Measurements from ENCODE around the gene EXOC6B.

EXOC6B gene

DNA sequence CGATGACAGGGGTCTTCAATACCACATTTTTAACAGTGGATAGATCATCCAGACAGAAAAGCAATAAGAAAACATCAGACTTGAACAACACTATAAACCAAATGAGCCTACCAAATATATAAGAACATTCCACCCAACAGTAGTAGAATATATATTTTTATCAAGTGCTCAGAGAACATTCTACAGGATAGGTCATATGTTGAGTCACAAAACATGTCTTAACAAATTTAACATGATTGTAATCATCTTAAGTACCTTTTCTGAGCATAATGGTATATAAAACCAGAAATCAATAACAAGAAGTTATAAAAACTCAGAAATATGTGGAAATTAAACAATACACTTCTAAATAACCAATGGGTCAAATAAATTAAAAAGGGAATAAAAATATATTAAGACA lies 484.2 kb downstream of the EXOC6B start:
- no peak for DNase-seq

DNA sequence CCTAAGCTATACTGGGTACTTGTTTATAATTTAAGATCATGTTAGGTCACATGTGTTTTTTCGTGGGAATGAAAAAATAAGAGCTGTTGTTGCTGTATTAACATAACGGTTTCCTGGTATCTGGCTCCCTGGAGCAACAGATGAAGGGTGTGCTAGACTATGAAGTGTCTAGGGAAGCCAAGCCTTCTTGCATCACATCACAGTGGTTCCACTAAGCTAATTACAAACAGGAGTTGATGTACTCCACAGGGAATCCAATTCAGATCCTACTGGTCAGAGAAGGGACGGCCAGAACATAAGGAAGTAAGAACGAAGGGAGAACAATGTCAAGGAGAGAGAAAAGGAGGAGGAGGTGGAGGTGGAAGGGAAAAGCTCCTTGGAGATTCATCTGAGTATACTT lies 485.2 kb downstream of the EXOC6B start:
- DNase-seq = no peak

DNA sequence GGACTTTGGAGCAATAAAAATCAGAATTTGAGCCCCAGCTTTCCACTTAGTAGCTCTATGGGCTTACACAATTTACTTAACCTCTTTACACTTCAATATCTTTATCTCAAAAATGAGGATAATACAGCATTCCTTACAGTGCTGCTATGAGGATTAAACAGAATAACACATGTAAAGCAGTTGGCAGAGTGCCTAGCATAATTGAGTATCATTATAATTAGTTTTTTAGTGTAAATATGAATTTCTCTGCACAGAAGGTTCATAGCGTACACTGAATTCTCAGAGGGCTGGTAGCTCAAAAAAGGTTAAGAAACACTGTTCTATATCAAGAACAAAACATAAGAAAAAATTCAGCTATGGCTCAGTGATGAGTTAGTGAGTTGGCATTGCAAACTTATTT lies 487.8 kb downstream of the EXOC6B start:
- no peak for DNase-seq

DNA sequence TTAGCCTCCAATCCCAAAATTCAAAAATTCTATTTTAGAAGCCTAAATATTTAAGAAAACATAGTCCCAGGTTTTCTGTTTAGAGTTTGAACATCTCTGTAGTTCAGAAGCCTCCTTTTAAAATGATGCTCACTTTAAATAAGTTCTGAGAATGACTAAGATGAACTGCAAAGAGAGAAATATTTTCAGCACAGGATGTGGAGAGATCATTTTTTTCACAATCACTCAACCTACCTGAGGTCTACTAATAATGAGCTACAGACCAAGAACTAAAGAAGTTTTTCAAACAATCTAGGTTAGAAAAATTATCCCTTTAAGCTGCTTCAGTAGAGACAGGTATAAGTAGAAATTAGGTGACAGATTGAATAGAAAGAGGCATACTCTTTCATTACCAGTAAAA lies 493.1 kb downstream of the EXOC6B start:
- DNase-seq = no peak

DNA sequence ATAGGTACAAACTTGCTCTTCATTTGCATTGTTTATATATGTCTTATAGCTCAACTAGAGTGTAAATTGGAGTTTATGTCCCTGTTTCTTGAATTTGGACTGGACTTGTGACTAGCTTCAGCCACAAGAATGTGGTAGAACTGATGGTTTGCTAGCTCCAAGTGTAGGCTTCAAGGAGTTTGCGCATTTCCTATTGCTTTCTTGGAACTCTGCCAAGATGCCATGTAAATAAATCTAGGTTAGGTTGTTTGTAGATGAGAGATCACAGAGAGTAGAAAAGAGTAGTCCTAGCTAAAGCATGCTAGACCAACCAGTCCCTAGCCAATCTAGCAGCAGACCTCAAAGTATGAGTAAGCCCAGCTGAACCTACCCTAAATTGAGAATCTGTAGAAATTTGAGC lies 495.2 kb downstream of the EXOC6B start:
- no peak for DNase-seq

DNA sequence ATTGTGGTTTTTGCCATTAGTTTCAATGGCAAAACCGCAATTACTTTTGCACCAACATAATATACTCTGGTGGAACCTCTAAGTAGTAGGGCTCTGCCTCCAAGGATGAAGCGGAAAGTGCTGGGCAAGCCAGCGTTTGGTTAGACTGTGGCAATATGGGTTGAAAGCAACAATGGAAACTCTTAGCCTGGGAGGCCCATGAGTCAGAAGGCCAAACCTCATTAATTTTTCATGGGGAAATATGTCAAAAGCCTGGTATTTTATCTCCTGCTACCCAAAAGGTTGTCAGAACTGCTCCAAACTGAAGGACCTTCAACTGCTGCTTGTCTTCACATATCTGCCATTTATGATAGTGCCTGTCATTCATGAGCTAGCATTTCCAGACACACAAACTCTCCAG lies 499.1 kb downstream of the EXOC6B start:
- no peak for DNase-seq

DNA sequence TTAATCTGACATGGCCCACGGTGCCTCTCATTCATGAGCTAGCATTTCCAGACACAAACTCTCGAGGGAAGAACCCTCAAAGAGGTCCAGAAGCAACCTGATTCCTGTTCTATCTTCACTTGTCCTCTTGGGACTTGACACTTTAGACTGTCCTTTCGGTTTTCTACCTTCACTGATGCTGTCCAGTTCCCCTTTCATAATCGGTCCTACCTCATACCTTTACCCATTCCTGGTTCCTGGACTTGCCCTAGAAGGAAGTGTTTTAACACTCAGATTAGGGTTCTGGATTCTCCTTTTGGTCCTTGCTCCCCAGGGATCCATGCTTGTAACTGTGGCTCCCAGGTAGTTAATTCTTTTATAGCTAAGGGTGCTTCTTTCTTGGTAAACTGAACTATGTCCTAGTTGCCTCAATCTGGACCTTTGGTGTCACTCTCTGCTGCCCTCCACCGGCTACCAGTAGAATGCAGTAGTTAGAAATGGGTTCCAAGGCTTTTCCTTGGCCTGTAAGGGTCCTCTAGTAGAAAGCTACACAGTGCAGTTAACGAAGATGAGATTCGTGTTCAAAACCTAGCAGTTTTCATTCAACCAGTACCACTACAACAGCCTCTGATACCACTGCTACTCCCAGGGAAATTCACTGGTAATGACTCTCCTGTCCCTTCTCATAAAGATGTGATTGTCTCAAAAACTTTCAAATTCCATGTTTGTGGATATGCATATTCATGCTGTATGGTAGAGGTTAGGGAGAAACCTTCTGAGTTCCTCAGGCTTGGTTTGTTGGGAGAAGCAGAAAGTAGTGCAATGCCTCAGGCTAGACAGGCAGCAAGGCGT lies 500.0 kb downstream of the EXOC6B start:
- peak in 1 of 2 donors; percentile 8 for DNase-seq

DNA sequence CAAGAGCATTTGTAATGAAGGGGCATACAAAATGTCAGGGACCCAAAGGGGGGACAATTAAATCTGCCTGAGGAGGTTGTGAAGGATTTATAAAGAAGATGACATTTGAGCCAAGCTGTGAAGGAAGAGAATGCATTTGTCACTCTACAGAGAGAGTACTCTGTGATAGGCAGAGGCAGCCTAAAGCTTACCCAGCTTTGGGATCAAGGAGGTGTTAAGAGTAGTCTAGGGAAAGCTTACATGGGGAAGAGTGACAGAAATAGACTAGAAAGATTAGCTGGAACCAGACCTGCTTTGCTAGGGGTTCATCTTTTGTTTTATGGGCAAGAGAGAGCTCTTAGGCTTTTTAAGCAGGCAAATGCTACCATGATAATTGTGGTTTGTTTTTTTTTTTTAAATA lies 509.1 kb downstream of the EXOC6B start:
- DNase-seq = no peak

DNA sequence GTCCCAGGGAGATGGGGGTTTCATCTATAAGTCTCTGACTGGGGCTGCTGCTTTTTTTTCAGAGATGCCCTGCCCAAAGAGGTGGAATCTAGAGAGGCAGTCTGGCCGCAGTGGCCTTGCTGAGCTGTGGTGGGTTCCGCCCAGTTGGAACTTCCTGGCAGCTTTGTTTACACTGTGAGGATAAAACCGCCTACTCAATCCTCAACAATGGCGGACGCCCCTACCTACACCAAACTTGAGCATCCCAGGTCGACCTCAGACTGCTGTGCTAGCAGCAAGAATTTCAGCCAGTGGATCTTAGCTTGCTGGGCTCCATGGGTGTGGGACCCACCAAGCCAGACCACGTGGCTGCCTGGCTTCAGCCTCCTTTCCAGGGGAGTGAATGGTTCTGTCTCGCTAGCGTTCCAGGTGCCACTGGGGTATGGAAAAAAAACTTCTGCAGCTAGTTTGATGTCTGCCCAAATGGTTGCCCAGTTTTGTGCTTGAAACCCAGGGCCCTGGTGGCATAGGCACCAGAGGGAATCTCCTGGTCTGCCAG lies 525.6 kb downstream of the EXOC6B start:
- DNase-seq = no peak

DNA sequence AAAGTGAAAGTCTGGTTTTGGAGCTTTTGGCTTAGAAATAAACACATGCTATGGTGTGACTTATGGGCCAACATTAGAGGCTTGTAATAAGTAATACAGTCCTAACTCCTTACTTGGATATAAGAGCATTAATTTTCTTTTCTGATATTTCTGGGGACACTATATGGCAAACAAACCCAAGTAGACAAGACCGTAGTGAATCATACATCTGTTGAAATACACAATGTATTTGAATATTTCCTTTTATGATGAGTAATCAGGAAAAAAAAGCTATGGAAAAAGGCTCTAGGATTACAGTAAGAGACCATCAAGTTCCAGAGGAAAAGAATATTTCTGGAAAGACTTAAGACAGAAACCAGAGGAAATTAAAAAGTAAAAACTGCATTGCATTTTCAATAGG lies 532.2 kb downstream of the EXOC6B start:
- DNase-seq = no peak

DNA sequence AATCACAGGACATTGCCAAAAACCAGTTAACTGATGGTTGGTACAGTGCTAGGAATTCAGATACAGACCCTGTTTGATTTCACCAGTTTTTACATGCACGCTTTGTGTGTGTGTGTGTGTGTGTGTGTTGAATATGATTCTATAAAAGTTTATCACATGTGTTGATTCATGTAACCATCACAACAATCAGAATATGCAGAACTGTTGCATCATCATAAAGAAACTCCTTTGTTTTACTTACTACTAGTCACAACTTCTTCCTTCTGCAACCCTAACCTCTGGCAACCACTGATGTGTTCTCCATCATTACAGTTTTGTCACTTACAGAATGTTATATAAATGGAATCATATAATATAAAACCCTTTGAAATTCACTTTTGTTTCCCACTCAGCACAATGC lies 533.4 kb downstream of the EXOC6B start:
- DNase-seq = no peak

DNA sequence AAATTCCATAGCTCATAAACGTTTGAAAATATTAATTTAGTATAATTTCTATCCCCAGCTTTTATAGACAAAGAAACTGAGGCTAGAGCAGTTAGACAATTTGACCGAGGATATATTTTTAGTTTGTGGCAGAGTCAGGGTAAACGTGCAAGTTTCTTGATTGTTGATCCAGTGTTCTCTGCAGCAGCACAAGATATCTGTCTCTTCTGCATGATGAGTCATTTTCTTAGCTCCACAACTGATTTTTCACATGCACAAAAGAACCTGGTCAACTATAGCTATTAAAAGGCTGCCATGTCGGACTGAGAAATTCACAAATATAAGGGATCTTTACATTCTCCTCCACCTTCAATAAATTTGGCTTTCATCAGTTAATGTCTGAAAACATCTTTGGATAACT lies 534.8 kb downstream of the EXOC6B start:
- DNase-seq = no peak

DNA sequence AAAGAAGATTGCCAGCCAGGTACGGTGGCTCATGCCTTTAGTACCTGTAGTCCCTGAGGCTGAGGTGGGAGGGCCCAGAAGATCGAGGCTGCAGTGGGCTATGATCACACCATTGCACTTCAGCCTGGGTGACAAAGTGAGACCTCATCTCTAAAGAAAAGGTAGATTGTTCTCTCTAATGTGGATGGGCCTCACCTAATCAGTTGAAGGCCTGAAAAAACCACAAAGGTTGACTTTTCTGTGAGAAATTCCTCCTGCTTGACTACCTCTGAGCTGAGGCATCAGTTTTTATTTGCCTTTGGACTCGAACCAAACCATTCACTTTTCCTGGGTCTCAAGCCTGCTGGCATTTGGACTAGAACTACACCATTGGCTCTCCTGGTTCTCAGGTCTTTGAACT lies 536.1 kb downstream of the EXOC6B start:
- no peak for DNase-seq

DNA sequence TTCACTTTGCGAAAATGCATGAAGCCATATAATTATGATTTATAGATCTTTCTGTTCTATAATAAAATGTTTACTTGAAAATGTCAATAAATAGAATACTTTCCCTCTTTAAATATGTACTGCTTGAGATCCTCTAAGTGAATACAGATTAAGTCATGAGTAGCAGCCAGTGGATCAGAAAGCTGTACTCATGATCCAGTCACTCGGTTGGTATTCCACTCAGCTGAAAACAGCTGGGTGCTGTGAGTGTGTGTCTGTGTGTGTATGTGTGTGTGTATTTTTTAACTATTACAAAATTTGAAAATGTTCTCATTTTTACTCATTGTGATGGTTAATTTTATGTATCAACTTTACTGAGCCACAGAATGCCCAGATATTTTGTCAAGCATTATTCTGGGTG lies 536.5 kb downstream of the EXOC6B start:
- DNase-seq = no peak

DNA sequence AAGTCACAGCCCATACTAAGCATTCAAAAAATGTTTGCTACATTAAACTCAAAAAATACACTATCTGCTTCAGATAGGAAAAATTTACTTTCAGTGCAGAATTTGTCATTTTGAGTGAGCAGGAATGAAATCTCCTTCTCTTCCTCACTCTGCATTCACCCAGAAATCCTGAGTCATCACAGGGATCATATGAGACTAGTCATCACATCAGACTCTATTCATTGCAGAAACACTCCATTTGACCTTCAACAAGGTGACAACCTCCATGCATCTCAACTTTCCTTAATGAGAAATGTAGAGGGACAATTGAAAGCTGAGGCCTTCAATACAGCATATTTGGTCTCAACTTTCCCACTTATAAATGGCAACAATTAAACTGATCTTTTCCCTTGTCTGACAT lies 547.8 kb downstream of the EXOC6B start:
- no peak for DNase-seq

DNA sequence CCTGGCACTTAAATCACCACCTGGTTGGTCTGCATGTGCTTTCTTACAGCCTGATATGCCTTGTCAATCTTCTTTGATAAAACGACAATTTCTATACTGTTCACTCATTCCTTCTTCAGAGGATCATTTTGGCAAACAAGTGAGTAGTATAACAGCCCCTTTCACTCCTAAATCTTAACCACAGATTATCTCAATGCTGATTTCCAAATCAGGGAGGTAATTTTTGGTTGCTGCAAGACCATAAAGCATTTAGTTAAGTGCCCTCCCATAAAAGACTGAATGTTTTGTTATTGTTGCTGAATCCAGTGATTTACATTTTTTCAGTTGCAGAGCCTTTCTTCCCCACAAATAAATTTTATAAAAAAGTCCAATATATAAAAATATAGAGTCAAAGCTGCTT lies 549.0 kb downstream of the EXOC6B start:
- DNase-seq = no peak

DNA sequence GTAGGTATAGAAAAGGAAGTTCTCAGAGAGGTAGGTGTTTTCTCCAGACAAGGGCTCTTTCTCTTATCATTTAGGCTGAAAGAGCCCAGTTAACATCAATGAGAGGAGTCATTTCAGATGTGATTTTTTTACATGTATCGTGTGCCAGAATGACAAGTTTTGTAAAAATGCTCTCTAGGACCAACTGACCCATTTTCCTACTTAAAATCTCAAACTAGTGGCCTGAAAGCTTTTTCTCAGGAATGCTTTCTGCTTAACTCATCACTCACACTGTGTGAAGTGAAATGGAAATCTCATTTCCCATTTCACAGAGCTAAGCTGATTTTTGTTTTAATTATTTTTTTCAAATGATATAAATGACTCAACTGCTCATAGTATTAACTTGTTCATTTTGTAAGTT lies 549.5 kb downstream of the EXOC6B start:
- no peak for DNase-seq

DNA sequence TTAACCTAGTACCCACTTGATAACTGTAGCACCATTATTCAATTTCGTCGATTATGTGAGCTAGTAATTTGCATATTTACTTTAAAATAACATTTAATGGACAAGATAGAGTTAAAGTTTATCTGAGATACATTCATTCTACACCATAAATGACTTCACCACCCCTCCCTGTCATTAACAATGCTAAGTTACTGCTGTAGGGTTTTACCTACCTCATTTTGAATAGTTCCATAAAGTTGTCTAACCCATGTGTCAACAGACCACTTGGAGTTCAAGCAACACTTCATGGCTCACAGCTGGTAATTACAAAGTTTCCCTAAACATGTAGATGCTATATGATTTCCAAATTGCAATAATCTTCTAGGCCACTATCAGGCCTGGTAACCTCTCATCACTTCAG lies 550.7 kb downstream of the EXOC6B start:
- no peak for DNase-seq

DNA sequence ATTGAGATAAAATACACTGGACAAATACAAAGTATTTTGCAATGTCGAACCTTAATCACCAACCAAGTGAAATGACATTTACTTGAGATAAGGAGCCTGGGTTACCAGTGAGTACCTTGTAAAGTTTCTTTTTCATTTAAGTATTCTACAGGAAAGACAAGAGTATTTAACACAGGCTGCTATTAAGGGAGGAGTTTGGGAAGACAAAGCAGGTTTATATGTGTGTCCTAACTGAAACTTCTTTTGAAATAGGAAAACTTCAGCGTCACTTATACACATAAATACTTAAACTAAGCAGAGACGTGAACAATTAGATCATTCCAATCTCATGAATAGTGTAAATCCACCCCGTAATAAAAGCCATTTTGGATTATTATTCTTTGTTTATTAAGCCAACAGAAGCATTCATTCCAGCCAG lies 551.4 kb downstream of the EXOC6B start:
- DNase-seq = no peak

DNA sequence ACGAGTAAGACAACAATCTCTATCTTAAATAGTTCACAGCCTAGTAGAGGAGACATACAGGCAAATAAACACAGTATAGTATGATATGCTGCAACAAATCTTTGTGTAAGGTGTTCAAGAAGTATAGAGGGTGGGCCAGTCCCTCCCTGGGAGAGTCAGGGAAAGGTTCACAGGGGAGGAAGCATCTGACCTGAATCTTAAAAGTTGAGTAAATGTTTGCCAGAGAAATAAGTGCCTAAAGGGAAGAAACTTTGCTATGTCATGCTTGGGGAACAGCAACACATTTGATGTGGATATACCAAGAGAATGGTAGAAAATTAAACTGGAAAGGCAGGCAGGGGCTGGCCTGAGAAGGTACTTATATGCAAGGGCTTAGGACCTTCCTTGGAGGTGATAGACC lies 552.4 kb downstream of the EXOC6B start:
- no peak for DNase-seq

DNA sequence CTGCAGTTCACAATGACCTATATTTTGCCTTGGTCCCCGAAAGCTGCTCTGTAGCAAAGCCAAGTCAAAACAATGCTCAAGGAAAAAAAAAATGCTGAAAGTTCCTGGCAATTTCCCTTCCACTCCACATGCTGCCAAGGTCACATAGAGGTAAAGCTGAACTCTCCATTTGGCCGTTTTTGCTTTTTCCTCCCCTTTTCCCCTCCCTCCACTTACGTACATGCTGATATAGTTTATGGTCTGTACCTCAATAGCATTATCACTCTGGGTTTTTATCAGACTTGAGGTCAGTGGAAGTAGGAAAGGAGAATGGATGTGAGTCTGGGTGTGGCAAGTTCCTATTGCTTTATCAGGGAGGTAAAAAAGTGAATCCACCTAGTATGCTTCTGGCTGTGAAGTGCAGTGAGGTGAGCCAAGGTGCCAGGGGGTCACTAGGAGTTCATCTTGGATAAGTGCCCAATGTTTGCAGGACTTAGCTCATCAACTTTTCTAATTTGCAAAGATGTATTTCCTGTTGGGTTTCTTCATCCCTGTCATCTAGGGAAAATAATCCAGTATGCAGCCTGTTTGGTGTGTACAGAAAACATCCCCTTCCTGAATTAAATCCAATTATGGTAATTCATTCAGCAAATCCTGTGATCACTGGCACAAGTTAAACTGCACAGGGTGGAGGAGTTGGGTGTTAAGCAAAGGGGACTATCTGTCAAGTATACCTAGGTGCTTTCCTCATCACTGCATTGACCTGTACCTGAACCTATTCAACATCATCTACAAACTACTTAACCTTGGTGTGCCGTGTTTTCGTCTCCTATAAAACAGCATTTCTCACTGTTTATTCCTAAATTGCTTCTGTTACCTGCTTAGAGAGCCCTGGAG lies 553.8 kb downstream of the EXOC6B start:
- DNase-seq = no peak

DNA sequence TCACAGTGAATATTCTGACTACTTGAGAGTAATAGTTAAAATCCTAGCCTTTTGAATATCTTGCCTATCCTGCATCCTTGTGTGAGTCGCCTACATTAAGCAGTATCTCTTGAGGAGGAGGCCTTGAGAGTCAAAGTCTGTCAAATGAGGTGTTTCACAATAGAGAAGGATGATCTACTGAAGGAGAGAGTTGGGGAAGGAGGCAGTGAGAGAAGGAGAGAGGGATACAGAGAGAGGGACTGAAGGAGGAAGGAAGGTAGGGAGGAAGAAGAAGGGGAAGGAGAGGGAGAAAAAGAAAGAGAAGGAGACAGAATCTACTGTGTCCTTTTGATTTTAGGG lies 554.6 kb downstream of the EXOC6B start:
- no peak for DNase-seq

DNA sequence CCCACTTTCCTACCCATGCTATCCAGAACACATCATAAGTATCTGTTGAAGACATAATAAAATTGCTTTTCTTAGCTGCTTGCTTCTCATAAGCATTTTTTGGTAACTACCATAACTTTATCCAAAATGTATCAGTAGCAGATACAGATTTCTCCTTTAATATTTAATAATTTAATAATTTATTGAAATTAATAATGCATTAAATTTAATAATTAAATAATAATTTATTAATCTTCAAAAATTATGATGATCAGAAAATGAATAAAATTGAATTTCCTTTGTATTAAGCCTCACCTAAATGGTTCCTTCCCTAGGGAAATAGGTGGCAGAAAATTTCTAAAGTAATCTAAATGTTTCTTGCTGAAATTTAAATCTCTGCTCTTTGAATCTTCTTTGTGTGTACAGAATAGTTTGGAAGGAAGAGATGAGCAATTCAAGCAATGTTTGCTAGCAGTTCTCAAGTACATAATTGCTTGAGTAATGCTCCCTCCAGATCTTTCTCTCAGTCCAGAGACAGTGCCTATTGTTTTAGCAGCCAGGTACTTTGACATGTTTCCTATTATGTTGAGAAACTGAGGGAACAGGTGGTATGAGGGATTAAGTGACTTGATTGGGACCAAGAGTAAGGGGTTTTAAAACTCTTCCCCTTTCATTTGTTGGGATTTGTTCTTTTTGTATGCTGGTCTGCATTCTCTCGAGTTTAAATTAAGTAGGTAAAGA lies 555.1 kb downstream of the EXOC6B start:
- DNase-seq = no peak

DNA sequence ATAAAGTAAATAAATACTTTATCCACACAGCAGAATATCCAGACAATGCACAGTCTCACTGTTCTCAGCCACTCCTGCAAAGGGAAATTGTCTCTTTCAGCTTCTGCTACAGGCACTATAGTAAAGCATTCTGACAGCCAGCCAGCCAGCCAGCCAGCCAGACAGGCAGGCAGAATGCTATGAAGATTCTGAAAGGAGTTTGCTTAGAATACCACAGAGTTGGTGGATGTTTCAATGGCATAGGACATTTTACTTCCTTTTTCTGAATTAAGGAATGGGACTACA lies 562.1 kb downstream of the EXOC6B start:
- DNase-seq = no peak

Data from inflammatory macrophage (primary cell).